Smooth muscle cell (in vitro differentiated cells): ENCODE measurements around the gene CACNA1C. TPM values are rescaled to one million over a fixed set of nuclear protein-coding genes. Genes with fewer than 3 reads are reported as not detected.

Source experiments
- DNase-seq: peaks from one replicate; lab custom pipeline; 2025; ENCODE audit not compliant: unreplicated experiment; lab: John Stamatoyannopoulos, UW
- H2AFZ ChIP-seq: fragments of 200-600 bp; sonication (generic); 2 replicates; pipeline ENCODE4 v1.6.0; 2016; ENCODE audit warnings: antibody characterized with exemption, low read depth, mild to moderate bottlenecking
- H3F3A ChIP-seq: fragments of 200-600 bp; sonication (generic); 2 replicates; pipeline ENCODE4 v1.6.0; 2017; ENCODE audit warnings: antibody characterized with exemption, low read depth
- H3K27ac ChIP-seq: fragments of 200-600 bp; sonication (generic); 2 replicates; pipeline ENCODE4 v1.5.1; 2016; ENCODE audit warnings: low read depth, mild to moderate bottlenecking
- H3K27me3 ChIP-seq: fragments of 200-600 bp; sonication (generic); 2 replicates; pipeline ENCODE4 v1.6.1; 2016; ENCODE audit warnings: low read depth, mild to moderate bottlenecking
- H3K36me3 ChIP-seq: fragments of 200-600 bp; sonication (generic); 2 replicates; pipeline ENCODE4 v1.5.1; 2016; ENCODE audit warnings: low read depth
- H3K4me1 ChIP-seq: fragments of 200-600 bp; sonication (generic); 2 replicates; pipeline ENCODE4 v1.5.1; 2016; ENCODE audit warnings: low read depth
- H3K4me2 ChIP-seq: fragments of 200-600 bp; sonication (generic); 2 replicates; pipeline ENCODE4 v1.6.0; 2016; ENCODE audit warnings: mild to moderate bottlenecking
- H3K4me3 ChIP-seq: fragments of 200-600 bp; sonication (generic); 2 replicates; pipeline ENCODE4 v1.5.1; 2016; ENCODE audit warnings: mild to moderate bottlenecking
- H3K79me2 ChIP-seq: fragments of 200-600 bp; sonication (generic); 2 replicates; pipeline ENCODE4 v1.6.0; 2016; ENCODE audit warnings: low read depth, mild to moderate bottlenecking
- H3K9ac ChIP-seq: fragments of 200-600 bp; sonication (generic); 2 replicates; pipeline ENCODE4 v1.6.0; 2016; ENCODE audit warnings: low read depth
- H3K9me3 ChIP-seq: fragments of 200-600 bp; sonication (generic); replicated peaks from 2 replicates; pipeline ENCODE4 v1.5.1; 2016; ENCODE audit warnings: low read depth
- H4K20me1 ChIP-seq: fragments of 200-600 bp; sonication (generic); 2 replicates; pipeline ENCODE4 v1.6.0; 2016; ENCODE audit warnings: low read depth
- CTCF ChIP-seq: fragments of 200-600 bp; sonication (generic); IDR thresholded peaks from 2 replicates; pipeline ENCODE4 v1.5.1; 2017; ENCODE audit warnings: borderline replicate concordance, mild to moderate bottlenecking, antibody characterized with exemption; ENCODE audit not compliant: insufficient read depth, poor library complexity, severe bottlenecking
- WGBS: methylation state at CpG from one replicate; pipeline ENCODE4 v1.1.7; 2016; ENCODE audit warnings: low lambda C conversion rate; 5-methylcytosine and 5-hydroxymethylcytosine counted together
- polyA plus RNA-seq: library from polyadenylated mRNA; unstranded; fragments of >200 nt; fragmentation: Nextera tagmentation; extraction: Ambion mirVana; gene quantifications from 2 replicates; pipeline ENCODE4 v1.2.1, GENCODE V29; 2016
- total RNA-seq: library from RNA; depleted of rRNA; stranded (reverse); fragments of >200 nt; gene quantifications from 2 replicates; pipeline ENCODE4 v1.2.3, GENCODE V29; 2014

The CACNA1C gene
- total and polyA plus RNA-seq, 2 experiments from 2014 or later, result 1.6 to 4.5 TPM

- Histone ChIP-seq H3K36me3 (no peaks in the 10 kb centered on the region), H3K79me2 (no peaks in the 10 kb centered on the region), H4K20me1 (no peaks in the 10 kb centered on the region), H2AFZ (no peak overlapping the region), H3K4me2 (peak overlapping the region; percentile 35), H3K9me3 (no peaks in the 10 kb centered on the region), H3F3A (peaks cover 10% of the 10 kb centered on the region), H3K27ac (peak overlapping the region; percentile 98), H3K9ac (peak overlapping the region; percentile 28), H3K27me3 (no peaks in the 10 kb centered on the region), H3K4me3 (no peak overlapping the region), H3K4me1 (peaks cover 21% of the 10 kb centered on the region)
- no peak for TF ChIP-seq CTCF
- 100% methylated on average over 1 of the region's 1 CpG for WGBS
- DNase-seq, result no peak
Measured at GRCh38 chr12:2332236-2332635, 279.4 kb downstream of the CACNA1C start.

- no peak overlapping the region for H2AFZ ChIP-seq
- H4K20me1 ChIP-seq, result no peaks in the 10 kb centered on the region
- no peak for TF ChIP-seq CTCF
- peak overlapping the region; percentile 57 for H3K9ac ChIP-seq
- DNase-seq, result no peak
- H3K27me3 ChIP-seq, result no peaks in the 10 kb centered on the region
- 34% methylated on average over 7 of the region's 7 CpGs for WGBS
- peak overlapping the region; percentile 52 for H3K4me2 ChIP-seq
- H3K36me3 ChIP-seq, result no peaks in the 10 kb centered on the region
- no peaks in the 10 kb centered on the region for H3K79me2 ChIP-seq
- H3F3A ChIP-seq, result peaks cover 16% of the 10 kb centered on the region
- H3K27ac ChIP-seq, result peak overlapping the region; percentile 98
- H3K9me3 ChIP-seq, result no peaks in the 10 kb centered on the region
- no peak overlapping the region for H3K4me3 ChIP-seq
- peaks cover 22% of the 10 kb centered on the region for H3K4me1 ChIP-seq
Measured at GRCh38 chr12:2332947-2333346, 280.2 kb downstream of the CACNA1C start.

- peak overlapping the region; percentile 98 for H3K27ac ChIP-seq
Measured at GRCh38 chr12:2333491-2334195, 280.9 kb downstream of the CACNA1C start.

More at GRCh38 chr12:2333491-2334195, 280.9 kb downstream of the CACNA1C start:
- H3K4me2 ChIP-seq, result peak overlapping the region; percentile 52
- H3F3A ChIP-seq, result peaks cover 18% of the 10 kb centered on the region
- no peak for DNase-seq
- peaks cover 22% of the 10 kb centered on the region for H3K4me1 ChIP-seq
- H4K20me1 ChIP-seq, result no peaks in the 10 kb centered on the region
- H3K9me3 ChIP-seq, result no peaks in the 10 kb centered on the region
- no peaks in the 10 kb centered on the region for H3K36me3 ChIP-seq
- H3K79me2 ChIP-seq, result no peaks in the 10 kb centered on the region
- no peak for TF ChIP-seq CTCF
- H2AFZ ChIP-seq, result no peak overlapping the region
- 81% methylated on average over 7 of the region's 7 CpGs for WGBS
- peak overlapping the region; percentile 57 for H3K9ac ChIP-seq
- no peak overlapping the region for H3K4me3 ChIP-seq
- H3K27me3 ChIP-seq, result no peaks in the 10 kb centered on the region
